H1 (cell line): ENCODE data around the gene MAP3K6. TPM values are rescaled to one million over a fixed set of nuclear protein-coding genes. Genes with fewer than 3 reads are reported as not detected.

Experiments used
- CTCF ChIA-PET: fragments of 300-600 bp; sonication (Branson Sonifier 250); formaldehyde crosslinking; loops from one replicate; lab custom pipeline; 2021; ENCODE audit not compliant: partially characterized antibody; lab: Charles Lee
- POLR2A ChIA-PET: fragments of 300-600 bp; sonication (Branson Sonifier 250); formaldehyde crosslinking; loops from one replicate; lab custom pipeline; 2021; ENCODE audit warnings: inconsistent platforms; ENCODE audit not compliant: partially characterized antibody; lab: Charles Lee
- DNase-seq, 2 experiments: peaks; one replicate each; pipeline versions ENCODE4 v3.0.0 to v3.0.0-alpha.2; 2010 to 2022; ENCODE audit warnings: low spot score in 2 of 2, low read depth in 1 of 2, mixed read lengths in 1 of 2
- FAIRE-seq: peaks from 2 replicates; lab custom pipeline; 2011; peaks lifted over from hg19 to GRCh38; lab: Jason Lieb, UNC
- H2AFZ ChIP-seq: 2 replicates; pipeline ENCODE4 v1.8.1; 2012; ENCODE audit warnings: low read length, inconsistent platforms
- H2AK5ac ChIP-seq: 2 replicates; pipeline ENCODE4 v1.6.1; 2013; ENCODE audit warnings: low read depth, low read length
- H2BK120ac ChIP-seq: replicated peaks from 2 replicates; pipeline ENCODE3; 2013; ENCODE audit warnings: low read depth, low read length, inconsistent platforms
- H2BK12ac ChIP-seq: 2 replicates; pipeline ENCODE4 v1.6.1; 2013; ENCODE audit warnings: low read depth, low read length
- H2BK15ac ChIP-seq: 2 replicates; pipeline ENCODE4 v1.6.1; 2013; ENCODE audit warnings: low read length
- H2BK20ac ChIP-seq: 2 replicates; pipeline ENCODE4 v1.6.1; 2013; ENCODE audit warnings: low read length
- H2BK5ac ChIP-seq: 2 replicates; pipeline ENCODE4 v1.6.1; 2013; ENCODE audit warnings: low read depth, low read length
- H3K14ac ChIP-seq: 2 replicates; pipeline ENCODE4 v1.6.1; 2013; ENCODE audit warnings: inconsistent platforms; ENCODE audit not compliant: insufficient read length
- H3K18ac ChIP-seq: 2 replicates; pipeline ENCODE4 v1.6.1; 2013; ENCODE audit warnings: low read length; ENCODE audit errors: extremely low read depth
- H3K23ac ChIP-seq: 2 replicates; pipeline ENCODE4 v1.6.1; 2013; ENCODE audit warnings: inconsistent platforms; ENCODE audit not compliant: insufficient read length
- H3K23me2 ChIP-seq: 2 replicates; pipeline ENCODE4 v1.6.1; 2013; ENCODE audit warnings: low read depth, low read length
- H3K27ac ChIP-seq: 2 replicates; pipeline ENCODE4 v1.6.1; 2011; ENCODE audit warnings: low read depth, low read length, inconsistent platforms
- H3K27me3 ChIP-seq, 4 experiments: replicated peaks in 1 of 4; 1 replicate in 1 of 4; 2 replicates in 3 of 4; pipeline versions ENCODE4 v1.6.1 to v1.8.1; 2011 to 2013; ENCODE audit warnings: low read length in 3 of 4, mild to moderate bottlenecking in 3 of 4, inconsistent platforms in 2 of 4, mixed read lengths in 2 of 4, moderate library complexity in 1 of 4; ENCODE audit not compliant: control insufficient read depth in 3 of 4, insufficient read depth in 3 of 4; ENCODE audit errors: extremely low read depth in 1 of 4
- H3K36me3 ChIP-seq, 4 experiments: 2 replicates each; pipeline versions ENCODE4 v1.6.1 to v1.8.1; 2011 to 2013; ENCODE audit warnings: mild to moderate bottlenecking in 4 of 4, low read length in 3 of 4, moderate library complexity in 2 of 4, control low read depth in 1 of 4, inconsistent platforms in 1 of 4; ENCODE audit not compliant: insufficient read depth in 4 of 4, control insufficient read depth in 2 of 4
- H3K4ac ChIP-seq: replicated peaks from 2 replicates; pipeline ENCODE3; 2013; ENCODE audit warnings: low read length, low read depth, mixed read lengths, inconsistent platforms; ENCODE audit not compliant: insufficient read length
- H3K4me1 ChIP-seq, 4 experiments: replicated peaks in 1 of 4; 1 replicate in 1 of 4; 2 replicates in 3 of 4; pipeline versions ENCODE4 v1.6.1 to v1.8.1; 2011 to 2013; ENCODE audit warnings: low read length in 3 of 4, inconsistent platforms in 2 of 4, mixed read lengths in 1 of 4; ENCODE audit not compliant: insufficient read depth in 4 of 4, control insufficient read depth in 3 of 4
- H3K4me2 ChIP-seq, 2 experiments: 2 replicates each; pipeline versions ENCODE4 v1.6.1 to v1.8.1; 2011 to 2013; ENCODE audit warnings: low read depth in 2 of 2, low read length in 2 of 2, control low read depth in 1 of 2, inconsistent platforms in 1 of 2, mild to moderate bottlenecking in 1 of 2; ENCODE audit not compliant: insufficient read depth in 1 of 2
- H3K4me3 ChIP-seq, 4 experiments: fragments of 200-600, 300-600 bp in 1 of 4; sonication (generic), shearing (Covaris generic), sonication (Bioruptor Twin) in 1 of 4; 2 replicates each; pipeline versions ENCODE4 v1.5.1 to v1.8.1; 2011 to 2016; ENCODE audit warnings: low read length in 4 of 4, low read depth in 3 of 4, control low read depth in 2 of 4, inconsistent platforms in 2 of 4, mild to moderate bottlenecking in 2 of 4, mixed read lengths in 1 of 4, moderate library complexity in 1 of 4; ENCODE audit not compliant: insufficient read depth in 2 of 4; ENCODE audit errors: extremely low read depth in 1 of 4
- H3K56ac ChIP-seq: replicated peaks from 2 replicates; pipeline ENCODE3; 2013; ENCODE audit warnings: low read depth, mild to moderate bottlenecking, mixed read lengths, low read length, inconsistent platforms; ENCODE audit not compliant: insufficient read length
- H3K79me1 ChIP-seq: 2 replicates; pipeline ENCODE4 v1.6.1; 2013; ENCODE audit warnings: low read depth, low read length, control low read depth
- H3K79me2 ChIP-seq, 2 experiments: 2 replicates each; pipeline versions ENCODE4 v1.6.1 to v1.8.1; 2012 to 2013; ENCODE audit warnings: low read length in 2 of 2, mild to moderate bottlenecking in 2 of 2, inconsistent platforms in 1 of 2; ENCODE audit not compliant: insufficient read depth in 2 of 2, control insufficient read depth in 1 of 2
- H3K9ac ChIP-seq, 4 experiments: replicated peaks in 1 of 4; 1 replicate in 1 of 4; 2 replicates in 3 of 4; pipeline versions ENCODE4 v1.6.1 to v1.8.1; 2011 to 2013; ENCODE audit warnings: low read depth in 3 of 4, low read length in 3 of 4, control low read depth in 2 of 4, mild to moderate bottlenecking in 2 of 4, moderate library complexity in 2 of 4, inconsistent platforms in 1 of 4; ENCODE audit errors: extremely low read depth in 1 of 4
- H3K9me3 ChIP-seq, 2 experiments: 2 replicates each; pipeline versions ENCODE4 v1.6.1 to v1.8.1; 2012 to 2013; ENCODE audit warnings: mild to moderate bottlenecking in 2 of 2, moderate library complexity in 2 of 2, control low read depth in 1 of 2, inconsistent platforms in 1 of 2, low read depth in 1 of 2, low read length in 1 of 2, mixed read lengths in 1 of 2; ENCODE audit not compliant: insufficient read depth in 2 of 2
- H4K20me1 ChIP-seq, 2 experiments: replicated peaks in 1 of 2; 2 replicates each; pipeline versions ENCODE3 to v1.8.1; 2011 to 2013; ENCODE audit warnings: inconsistent platforms in 2 of 2, low read length in 2 of 2, mild to moderate bottlenecking in 1 of 2; ENCODE audit not compliant: insufficient read depth in 2 of 2, control insufficient read depth in 1 of 2
- H4K5ac ChIP-seq: 2 replicates; pipeline ENCODE4 v1.6.1; 2013; ENCODE audit warnings: low read length, low read depth, mixed read lengths, inconsistent platforms; ENCODE audit not compliant: insufficient read length
- H4K8ac ChIP-seq: 2 replicates; pipeline ENCODE4 v1.8.0; 2013; ENCODE audit warnings: mild to moderate bottlenecking, moderate library complexity, low read length, inconsistent platforms; ENCODE audit not compliant: insufficient read depth; ENCODE audit errors: extremely low read depth
- H4K91ac ChIP-seq: replicated peaks from 2 replicates; pipeline ENCODE3; 2013; ENCODE audit warnings: low read length, mixed read lengths, inconsistent platforms; ENCODE audit not compliant: insufficient read length
- BRCA1 ChIP-seq: IDR thresholded peaks from 2 replicates; pipeline ENCODE4 v1.6.1; 2012; ENCODE audit warnings: low read depth, low read length, improper control_type of control experiment
- CREB1 ChIP-seq: IDR thresholded peaks from 2 replicates; pipeline ENCODE4 v1.6.1; 2012; ENCODE audit warnings: inconsistent platforms
- EGR1 ChIP-seq: IDR thresholded peaks from 2 replicates; pipeline ENCODE4 v1.6.1; 2011; ENCODE audit warnings: low read depth, low read length, borderline replicate concordance
- EZH2 ChIP-seq: fragments of 200-600 bp; sonication (generic); IDR thresholded peaks from 2 replicates; pipeline ENCODE4 v1.7.1; 2012; ENCODE audit warnings: low read depth, mild to moderate bottlenecking, moderate library complexity, low read length, inconsistent platforms; ENCODE audit not compliant: severe bottlenecking
- GTF2F1 ChIP-seq: IDR thresholded peaks from 2 replicates; pipeline ENCODE4 v1.6.1; 2012; ENCODE audit warnings: low read depth, low read length, improper control_type of control experiment, borderline replicate concordance
- HDAC2 ChIP-seq, 2 experiments: fragments of 300-600 bp in 1 of 2; sonication (generic) in 1 of 2; IDR thresholded peaks; 2 replicates each; pipeline ENCODE4 v1.6.1; 2011 to 2012; ENCODE audit warnings: low read depth in 2 of 2, low read length in 2 of 2, mild to moderate bottlenecking in 2 of 2, moderate library complexity in 2 of 2, borderline replicate concordance in 1 of 2, inconsistent platforms in 1 of 2
- MAFK ChIP-seq: IDR thresholded peaks from 2 replicates; pipeline ENCODE4 v1.6.1; 2012; ENCODE audit warnings: low read depth, mild to moderate bottlenecking, improper control_type of control experiment, low read length
- NRF1 ChIP-seq: IDR thresholded peaks from 2 replicates; pipeline ENCODE4 v1.6.1; 2011; ENCODE audit warnings: mild to moderate bottlenecking, low read depth, low read length, improper control_type of control experiment
- SIN3A ChIP-seq, 2 experiments: IDR thresholded peaks in 1 of 2; conservative IDR thresholded peaks in 1 of 2; 2 replicates each; pipeline ENCODE4 v1.6.1; 2011 to 2012; ENCODE audit warnings: low read length in 2 of 2, improper control_type of control experiment in 1 of 2, low read depth in 1 of 2, mild to moderate bottlenecking in 1 of 2
- SP1 ChIP-seq: IDR thresholded peaks from 2 replicates; pipeline ENCODE4 v1.6.1; 2011; ENCODE audit warnings: low read depth, low read length
- SP2 ChIP-seq: IDR thresholded peaks from 2 replicates; pipeline ENCODE4 v1.6.1; 2012; ENCODE audit warnings: mild to moderate bottlenecking, low read length, inconsistent platforms
- ZNF274 ChIP-seq: IDR thresholded peaks from 2 replicates; pipeline ENCODE4 v1.7.0; 2012; ENCODE audit warnings: low read length, borderline replicate concordance; ENCODE audit errors: extremely low read depth
- WGBS, 2 experiments: shearing (Covaris generic) in 1 of 2; methylation state at CpG; one replicate each; pipeline versions ENCODE4 v1.1.6 to v1.1.7; 2013 to 2015; ENCODE audit warnings: low lambda C conversion rate in 2 of 2, mixed read lengths in 2 of 2, inconsistent platforms in 1 of 2, low coverage in 1 of 2, missing lambda C conversion rate in 1 of 2; ENCODE audit not compliant: insufficient replicate concordance in 2 of 2, insufficient coverage in 1 of 2, insufficient read length in 1 of 2; ENCODE audit errors: extremely low coverage in 1 of 2, missing lambda C conversion rate in 1 of 2; 5-methylcytosine and 5-hydroxymethylcytosine counted together
- polyA plus RNA-seq, 7 experiments: library from polyadenylated mRNA; depleted of rRNA in 3 of 7; stranded (reverse) in 5 of 7; unstranded in 2 of 7; fragments of >200 nt in 5 of 7; fragments of 200-250 nt in 2 of 7; gene quantifications; 1 replicate in 5 of 7; 2 replicates in 1 of 7; 4 replicates in 1 of 7; pipeline versions ENCODE4 v1.2.1 to v1.2.3, GENCODE V29; 2011 to 2013; ENCODE audit warnings: missing spikeins in 2 of 7, mixed read lengths in 2 of 7
- total RNA-seq: library from RNA; stranded (reverse); fragmentation: NEBNext Ultra II Directional; extraction: Animal tissue kit (Norgen Biotek cat#: 25700); gene quantifications from 2 replicates; pipeline ENCODE4 v1.2.1, GENCODE V29; 2021

Gene MAP3K6
- total and polyA plus RNA-seq, 2 of the 8 experiments (the other 6 are each of a cell fraction or from before 2014, with no cell fraction given), result 7.4 to 7.6 TPM

GRCh38 chr1:27397749-27398148 lies 31.0 kb upstream of the MAP3K6 start:
- Histone ChIP-seq H4K5ac (no peak overlapping the region), H3K4me3 (no peak overlapping the region), H3K14ac (no peak overlapping the region), H2BK120ac (no peak overlapping the region), H2AK5ac (no peak overlapping the region), H3K79me1 (no peaks in the 10 kb centered on the region), H2AFZ (no peak overlapping the region), H3K4me1 (peaks cover 4 to 29% (median 9%) of the 10 kb centered on the region in 4 experiments), H3K36me3 (no peaks in the 10 kb centered on the region), H3K56ac (no peak overlapping the region), H3K4me2 (no peak overlapping the region), H3K9ac (no peak overlapping the region), H4K91ac (no peak overlapping the region), H3K79me2 (no peaks in the 10 kb centered on the region), H2BK5ac (no peak overlapping the region), H2BK20ac (no peak overlapping the region), H4K20me1 (peaks cover 2 to 10% of the 10 kb centered on the region in 2 experiments), H2BK12ac (no peak overlapping the region), H3K4ac (no peak overlapping the region), H3K18ac (no peak overlapping the region), H3K23me2 (peaks cover 2% of the 10 kb centered on the region; the same call in 1 of the 2 replicates), H2BK15ac (0 out of 2 replicates have a peak overlapping the region, but pooled peaks have one; percentile 46), H3K27ac (no peak overlapping the region), H3K27me3 (no peaks in the 10 kb centered on the region), H3K9me3 (no peaks in the 10 kb centered on the region), H3K23ac (no peak overlapping the region), H4K8ac (no peak overlapping the region)
- ChIA-PET POLR2A (interaction anchor here (1.3 to 2.1 kb wide), 4 partner anchors 32 to 96 kb away, joined by 4 to 8 read pairs (median 4); partner anchors contain the start of genes MAP3K6 and SYTL1), CTCF (interaction anchor here (0.6 to 37.8 kb wide), 27 partner anchors 8 to 352 kb away, joined by 3 to 863 read pairs (median 6); partner anchors contain the start of genes AHDC1, GPR3 and MAP3K6)
- DNase-seq (no peak), FAIRE-seq (no peak)
- WGBS, 2 experiments, result 88% methylated on average over 6 of the region's 7 CpGs; no CpG with 5 or more reads in 1 of the 2 experiments
- TF ChIP-seq CREB1 (no peak), SIN3A (conservative IDR thresholded peaks at IDR 0.05 in 1 of 2, IDR thresholded peaks at IDR 0.05 in 1 of 2; ENCODE audit: low read depth in 1 of 2, low read length in 2 of 2) (no peak), SP2 (no peak), GTF2F1 (no peak), BRCA1 (no peak), ZNF274 (no peak), HDAC2 (IDR thresholded peaks at IDR 0.05; ENCODE audit: borderline replicate concordance in 1 of 2, low read depth in 2 of 2, low read length in 2 of 2) (no peak), EGR1 (no peak), SP1 (0 out of 2 replicates have a peak, but pooled peaks have one; percentile 28), EZH2 (no peak), NRF1 (no peak), MAFK (peak; percentile 4; the same call in 1 of the 2 replicates)
